NOMO-1 treated with DMSO at 0.1 percent for 48 hours (cell line): ENCODE data around the gene ZSWIM4.
A peak's percentile ranks its signal among the peaks of the same experiment; 100 is the strongest.
"Not testable (repeated sequence)": the region's sequence is repeated elsewhere in the genome, so short reads cannot be mapped to it uniquely, and the experiment has no call there.

Source experiments
- DNase-seq: peaks from one replicate; lab custom pipeline; 2025; ENCODE audit not compliant: unreplicated experiment; lab: John Stamatoyannopoulos, UW

ZSWIM4 gene

GRCh38 chr19:13774217-13775191 lies 20.7 kb upstream of the ZSWIM4 start, which contains the start of gene C19orf53:
C19orf53 (plus strand) TSS chr19:13774456; CDS start chr19:13774478, 22 bp downstream.
- DNase-seq = peak; percentile 95

- DNase-seq = no peak
These were observed 16.8 kb upstream of the ZSWIM4 start for GRCh38 chr19:13778398-13778797.

- no peak for DNase-seq
These were observed 16.4 kb upstream of the ZSWIM4 start for GRCh38 chr19:13778847-13779246.

GRCh38 chr19:13779794-13780193 lies 15.4 kb upstream of the ZSWIM4 start:
- not testable (repeated sequence) for DNase-seq

- no peak for DNase-seq
These were observed 13.7 kb upstream of the ZSWIM4 start for GRCh38 chr19:13781547-13781946.

- DNase-seq = no peak
These were observed 12.7 kb upstream of the ZSWIM4 start for GRCh38 chr19:13782537-13782936.

- DNase-seq = no peak
These were observed 11.4 kb upstream of the ZSWIM4 start for GRCh38 chr19:13783565-13784500.

GRCh38 chr19:13784731-13785452 lies 10.4 kb upstream of the ZSWIM4 start:
- DNase-seq = peak; percentile 46

GRCh38 chr19:13788991-13789390 lies 6.3 kb upstream of the ZSWIM4 start:
- DNase-seq = peak; percentile 43

- peak; percentile 91 for DNase-seq
These were observed 4.9 kb upstream of the ZSWIM4 start for GRCh38 chr19:13790354-13790753.

GRCh38 chr19:13793317-13793716 lies 1.9 kb upstream of the ZSWIM4 start:
- DNase-seq = not testable (repeated sequence)

GRCh38 chr19:13794398-13794756 lies 866 bp upstream of the ZSWIM4 start:
- DNase-seq = no peak

GRCh38 chr19:13795595-13796300 lies 505 bp downstream of the ZSWIM4 start:
- no peak for DNase-seq

- peak; percentile 9 for DNase-seq
These were observed 1.2 kb downstream of the ZSWIM4 start for GRCh38 chr19:13796301-13797057.

GRCh38 chr19:13797058-13797440 lies 1.8 kb downstream of the ZSWIM4 start:
- DNase-seq = no peak

GRCh38 chr19:13797870-13798269 lies 2.6 kb downstream of the ZSWIM4 start:
- DNase-seq = peak; percentile 14

GRCh38 chr19:13799669-13800068 lies 4.4 kb downstream of the ZSWIM4 start:
- no peak for DNase-seq

- no peak for DNase-seq
These were observed 7.8 kb downstream of the ZSWIM4 start for GRCh38 chr19:13803038-13803437.

GRCh38 chr19:13804830-13805683 lies 9.8 kb downstream of the ZSWIM4 start:
- no peak for DNase-seq
